ENCODE data around the gene STXBP1. TPM values are rescaled to one million over a fixed set of nuclear protein-coding genes. Genes with fewer than 3 reads are reported as not detected.

The STXBP1 gene
- total and polyA plus RNA-seq, 2 of the 4 experiments (the other 2 are of a cell fraction) = 15.8 to 22.6 TPM

DNA sequence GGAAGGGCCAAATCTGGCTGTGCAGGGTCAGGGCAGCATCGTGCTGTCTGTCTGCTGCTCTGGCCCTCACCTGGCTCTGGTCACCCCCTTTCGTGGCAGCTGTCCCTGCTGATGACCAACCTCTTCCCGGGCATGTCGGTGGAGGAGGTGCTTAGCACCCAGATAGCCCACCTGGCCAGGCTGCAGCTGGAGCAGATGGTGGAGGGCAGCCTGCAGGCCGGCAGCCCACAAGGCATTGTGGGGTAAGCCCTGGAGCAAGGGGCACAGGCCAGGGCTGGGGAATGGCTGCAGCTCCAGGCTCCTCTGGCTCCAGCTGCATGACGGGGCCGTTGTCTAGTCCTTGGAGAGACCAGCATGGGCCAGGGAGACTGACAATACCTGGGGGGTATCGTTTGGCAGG is 114.8 kb downstream of the STXBP1 start:
- H4K20me1 ChIP-seq (ENCODE audit: insufficient read depth, low read length) = no peaks in the 10 kb centered on the region
- H2BK20ac ChIP-seq (ENCODE audit: low read depth, low read length) = no peak overlapping the region
- H2AK5ac ChIP-seq (ENCODE audit: low read depth, low read length) = no peak overlapping the region
- no peaks in the 10 kb centered on the region for H3K9me3 ChIP-seq (ENCODE audit: control insufficient read depth, insufficient read depth, low read length)
- H3K4me1 ChIP-seq (ENCODE audit: control insufficient read depth, insufficient read depth, low read length) = 0 out of 2 replicates have a peak, but pooled peaks cover 1% of the 10 kb centered on the region
- in situ Hi-C loops (cut with MboI; ENCODE audit: low sequenced_read_pairs) = no loop called here
- peaks cover 3% of the 10 kb centered on the region; the same call in 1 of the 2 replicates for H3K36me3 ChIP-seq (ENCODE audit: control insufficient read depth, insufficient read depth, low read length)
- H2AK9ac ChIP-seq (replicated peaks; ENCODE audit: low read depth, low read length, poor library complexity) = no peak overlapping the region
- peaks cover 3% of the 10 kb centered on the region; the same call in 1 of the 2 replicates for H3K27me3 ChIP-seq (ENCODE audit: control insufficient read depth, insufficient read depth, low read length)
- no peak overlapping the region for H3K4me2 ChIP-seq (ENCODE audit: low read depth, low read length)
- H3K14ac ChIP-seq (replicated peaks; ENCODE audit: low read depth, low read length) = no peak overlapping the region
- BruUV-seq (replicated peaks) = no TSS peak
- H3K18ac ChIP-seq (ENCODE audit: low read depth, low read length) = no peak overlapping the region
- H3K56ac ChIP-seq (ENCODE audit: extremely low read depth, insufficient read depth, low read length) = no peak overlapping the region
- no peak overlapping the region for H4K5ac ChIP-seq (ENCODE audit: low read depth, low read length)
- H3K23ac ChIP-seq (ENCODE audit: low read depth, low read length) = no peak overlapping the region
- no peak overlapping the region for H4K91ac ChIP-seq (ENCODE audit: insufficient read depth, low read depth, low read length)
- CTCF ChIA-PET = no interaction called here
- H3K9me1 ChIP-seq (ENCODE audit: insufficient read depth, low read length) = no peaks in the 10 kb centered on the region
- ATAC-seq (ENCODE audit: low read depth) = no peak
- no peak overlapping the region for H3K4ac ChIP-seq (ENCODE audit: low read depth, low read length)
- H3K4me3 ChIP-seq (ENCODE audit: insufficient read depth, low read depth, low read length) = no peak overlapping the region
- H2AFZ ChIP-seq (replicated peaks; ENCODE audit: low read length, poor library complexity) = no peak overlapping the region
- dilution Hi-C loops (cut with HindIII; ENCODE audit: low sequenced_read_pairs, unreplicated experiment) = no loop called here
- intact Hi-C loops (cut with micrococcal nuclease) = no loop called here
- DNase-seq = no peak
- POLR2A ChIA-PET (ENCODE audit: unreplicated experiment) = no interaction called here
- no peak for TF ChIP-seq NFE2L2 (IDR thresholded peaks at IDR 0.05; ENCODE audit: low read depth, low read length)
- TF ChIP-seq RAD21 (IDR thresholded peaks at IDR 0.05; ENCODE audit: low read length) = no peak
- no peak for TF ChIP-seq USF2 (IDR thresholded peaks at IDR 0.05; ENCODE audit: low read depth, low read length)
- no peak for TF ChIP-seq RFX5 (IDR thresholded peaks at IDR 0.05; ENCODE audit: low read depth, low read length)
- no peak for TF ChIP-seq CEBPB (IDR thresholded peaks at IDR 0.05; ENCODE audit: low read depth, low read length)
- no peak for TF ChIP-seq MAFK (IDR thresholded peaks at IDR 0.05; ENCODE audit: low read depth, low read length)
- no peak for TF ChIP-seq MXI1 (IDR thresholded peaks at IDR 0.05; ENCODE audit: borderline replicate concordance, low read depth, low read length)
- TF ChIP-seq FOS (IDR thresholded peaks at IDR 0.05; ENCODE audit: low read depth, low read length) = no peak
- no peak for TF ChIP-seq ELK1 (IDR thresholded peaks at IDR 0.05; ENCODE audit: borderline replicate concordance, low read depth, low read length)
- TF ChIP-seq CHD1 (IDR thresholded peaks at IDR 0.05; ENCODE audit: low read depth, low read length) = no peak
- TF ChIP-seq POLR2A (IDR thresholded peaks at IDR 0.05; ENCODE audit: low read depth, low read length) = no peak
- TF ChIP-seq, protein P1, sequence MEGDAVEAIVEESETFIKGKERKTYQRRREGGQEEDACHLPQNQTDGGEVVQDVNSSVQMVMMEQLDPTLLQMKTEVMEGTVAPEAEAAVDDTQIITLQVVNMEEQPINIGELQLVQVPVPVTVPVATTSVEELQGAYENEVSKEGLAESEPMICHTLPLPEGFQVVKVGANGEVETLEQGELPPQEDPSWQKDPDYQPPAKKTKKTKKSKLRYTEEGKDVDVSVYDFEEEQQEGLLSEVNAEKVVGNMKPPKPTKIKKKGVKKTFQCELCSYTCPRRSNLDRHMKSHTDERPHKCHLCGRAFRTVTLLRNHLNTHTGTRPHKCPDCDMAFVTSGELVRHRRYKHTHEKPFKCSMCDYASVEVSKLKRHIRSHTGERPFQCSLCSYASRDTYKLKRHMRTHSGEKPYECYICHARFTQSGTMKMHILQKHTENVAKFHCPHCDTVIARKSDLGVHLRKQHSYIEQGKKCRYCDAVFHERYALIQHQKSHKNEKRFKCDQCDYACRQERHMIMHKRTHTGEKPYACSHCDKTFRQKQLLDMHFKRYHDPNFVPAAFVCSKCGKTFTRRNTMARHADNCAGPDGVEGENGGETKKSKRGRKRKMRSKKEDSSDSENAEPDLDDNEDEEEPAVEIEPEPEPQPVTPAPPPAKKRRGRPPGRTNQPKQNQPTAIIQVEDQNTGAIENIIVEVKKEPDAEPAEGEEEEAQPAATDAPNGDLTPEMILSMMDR (conservative IDR thresholded peaks at IDR 0.05; ENCODE audit: low read depth, low read length) = no peak
- TF ChIP-seq SMC3 (IDR thresholded peaks at IDR 0.05; ENCODE audit: low read depth, low read length) = no peak
- no peak for TF ChIP-seq BHLHE40 (IDR thresholded peaks at IDR 0.05; ENCODE audit: low read depth, low read length)
- no peak for TF ChIP-seq RCOR1 (IDR thresholded peaks at IDR 0.05; ENCODE audit: insufficient replicate concordance, low read length)
- no peak for TF ChIP-seq MAZ (IDR thresholded peaks at IDR 0.05; ENCODE audit: borderline replicate concordance, low read depth, low read length)
- WGBS, 2 experiments (ENCODE audit: extremely low coverage in 2 of 2, insufficient read length in 1 of 2) = 73% methylated on average over 6 of the region's 8 CpGs; no CpG with 5 or more reads in 1 of the 2 experiments
- no peak overlapping the region for H2BK15ac ChIP-seq (ENCODE audit: low read depth, low read length)
- H4K8ac ChIP-seq (ENCODE audit: low read depth in 2 of 2, low read length in 2 of 2) = no peak overlapping the region
- no peak overlapping the region for H2BK120ac ChIP-seq (ENCODE audit: low read depth, low read length)
- H3K27ac ChIP-seq (ENCODE audit: insufficient read depth, low read length) = no peak overlapping the region
- H2BK5ac ChIP-seq (ENCODE audit: low read depth, low read length, poor library complexity, severe bottlenecking) = no peak overlapping the region
- H3K79me1 ChIP-seq (ENCODE audit: low read depth in 1 of 2, low read length in 2 of 2) = no peaks in the 10 kb centered on the region
- no peak overlapping the region for H3K9ac ChIP-seq (ENCODE audit: low read depth, low read length)
